ENCODE measurements around the gene ARFIP2. TPM values are rescaled to one million over a fixed set of nuclear protein-coding genes. Genes with fewer than 3 reads are reported as not detected.
A peak's percentile ranks its signal among the peaks of the same experiment; 100 is the strongest.

ARFIP2 gene
- polyA plus RNA-seq, 10 donors = 29.4 to 42.6 (median 32.8) TPM

DNA sequence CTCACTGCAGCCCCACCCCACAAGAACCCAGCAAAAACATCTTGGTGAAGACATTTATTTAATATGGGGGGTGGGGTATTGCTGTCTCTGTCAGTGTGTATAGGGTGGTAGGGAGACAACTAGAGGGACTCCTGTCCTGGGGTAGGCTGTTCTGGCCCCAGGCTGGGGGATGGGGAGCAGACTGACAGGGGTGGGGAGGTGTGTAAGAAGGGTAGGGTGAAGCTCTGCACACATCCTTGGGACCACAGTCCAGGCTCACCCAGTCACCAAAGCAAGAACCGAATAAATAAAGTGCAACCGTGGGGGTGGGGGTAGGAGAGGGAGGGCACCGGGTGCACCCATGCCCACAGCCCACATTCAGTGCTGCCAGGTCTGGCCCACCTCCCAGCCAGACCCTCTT is 32.6 kb downstream of the ARFIP2 start:
- DNase-seq = no peak

DNA sequence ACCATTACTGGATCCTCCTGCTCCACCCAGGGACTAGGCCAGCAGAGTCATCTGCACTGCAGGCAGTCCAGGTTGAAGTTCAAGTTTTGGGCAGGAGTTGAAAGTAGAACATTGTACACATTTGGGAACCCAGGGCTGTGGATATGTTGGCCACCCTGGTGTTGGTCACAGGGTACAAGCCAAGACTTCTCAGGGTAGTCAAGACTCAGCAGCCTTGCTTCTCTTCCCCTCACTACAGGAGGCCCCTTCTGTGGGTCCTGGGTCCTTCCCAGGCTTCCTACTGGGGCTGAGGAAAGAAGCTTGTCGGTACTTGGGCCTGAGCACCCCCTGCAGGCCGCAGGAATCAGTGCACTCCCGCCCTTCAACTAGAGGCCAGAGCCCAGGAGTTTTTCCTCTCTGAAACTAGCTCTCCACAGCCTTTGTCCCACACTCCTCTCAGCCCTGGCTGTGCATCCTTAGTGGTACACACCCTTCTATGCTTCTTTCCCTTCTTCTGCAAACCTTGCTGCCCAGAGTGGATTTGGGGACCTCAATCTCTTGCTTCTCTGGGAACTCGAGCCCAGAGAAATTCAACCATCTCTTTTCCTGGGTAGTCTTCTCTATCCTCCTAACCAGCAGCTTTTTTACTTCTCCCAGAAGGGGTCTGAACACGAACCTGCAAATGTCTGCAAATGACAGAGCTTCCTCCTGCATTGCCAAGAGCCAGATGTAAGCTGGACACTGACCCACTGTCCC is 37.7 kb downstream of the ARFIP2 start:
- DNase-seq = peak in 2 of 3 donors; percentile 41 to 58

DNA sequence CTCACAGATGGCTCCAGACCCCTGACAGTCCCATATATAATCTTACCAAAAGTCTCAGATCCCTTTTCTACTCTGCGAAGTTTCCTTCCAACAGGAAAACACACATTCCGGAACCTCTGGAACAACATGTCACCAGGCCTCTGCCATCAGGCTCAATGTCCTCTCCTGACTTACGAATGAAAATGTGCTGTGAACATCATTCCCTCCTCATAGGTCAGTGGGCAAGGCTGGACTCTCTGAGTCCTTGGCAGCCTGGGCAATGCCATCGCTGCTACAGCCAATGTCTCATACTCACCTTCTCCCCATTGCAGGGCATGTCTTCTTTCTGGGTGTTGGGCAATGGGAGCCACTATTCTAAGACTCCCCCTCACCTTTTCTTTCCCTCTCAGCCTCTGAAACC is 38.7 kb downstream of the ARFIP2 start:
- no peak for DNase-seq

DNA sequence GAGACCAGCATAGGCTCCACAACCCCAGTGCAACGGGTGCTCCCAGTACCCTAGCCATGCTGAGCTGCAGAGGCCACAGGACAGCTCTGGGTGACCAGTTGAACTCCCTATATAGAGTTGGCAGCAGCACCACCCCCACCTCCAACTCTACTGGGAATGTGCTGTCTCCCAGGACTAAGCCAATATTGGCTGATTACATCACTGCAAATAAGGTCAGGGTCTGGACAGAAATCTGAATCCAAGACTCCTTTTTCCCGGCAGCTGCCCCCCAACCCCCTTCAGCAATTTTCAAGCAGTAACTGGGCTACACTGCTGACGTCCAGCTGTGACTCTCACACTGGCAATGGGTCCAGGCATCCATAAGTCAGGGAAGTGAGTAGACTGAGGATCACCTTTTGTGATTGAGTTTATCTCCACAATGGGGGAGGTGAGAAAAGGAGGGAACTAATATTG is 40.2 kb downstream of the ARFIP2 start, which contains the start of gene HPX:
TSS of gene HPX (minus strand) at position 82 of the 453 bp plus-strand sequence. CDS start at position 58, 24 bp downstream.
- DNase-seq = no peak

GRCh38 chr11:6438979-6439571 is 42.1 kb downstream of the ARFIP2 start:
- peak; percentile 17 to 57 (median 26) for DNase-seq

- DNase-seq = no peak
Measured at GRCh38 chr11:6437993-6438392, 43.1 kb downstream of the ARFIP2 start.

GRCh38 chr11:6437423-6437822 is 43.7 kb downstream of the ARFIP2 start:
- no peak for DNase-seq

- DNase-seq = no peak
Measured at GRCh38 chr11:6433998-6434660, 47.0 kb downstream of the ARFIP2 start.

DNA sequence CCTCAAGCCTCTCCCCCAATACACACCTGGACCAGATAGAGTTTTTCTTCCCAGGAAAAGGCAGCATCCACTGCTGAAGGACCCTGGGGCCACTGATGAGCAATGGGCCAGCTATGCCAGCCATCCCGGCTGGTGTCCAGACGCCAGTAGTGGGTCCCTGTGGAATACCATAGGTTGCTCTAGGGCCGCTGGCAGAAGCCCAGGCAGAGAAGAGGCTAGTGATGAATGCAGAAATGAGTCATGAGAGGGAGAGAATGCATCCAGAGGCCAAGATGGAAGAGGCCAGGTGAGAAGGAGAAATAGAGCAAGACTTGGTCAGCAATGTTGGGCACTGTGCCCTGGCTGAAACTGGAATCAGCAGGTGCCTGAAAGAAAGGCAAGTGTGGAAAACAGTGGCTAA is 49.3 kb downstream of the ARFIP2 start:
- peak in 1 of 3 donors; percentile 31 for DNase-seq

- DNase-seq = no peak
Measured at GRCh38 chr11:6427516-6427915, 53.6 kb downstream of the ARFIP2 start.

Other genes starting within 250 kb of the ARFIP2 start
- gene FHIP1B, start 246.7 kb downstream of the ARFIP2 start, polyA plus RNA-seq (ENCODE audit: insufficient read length in 10 of 10) = 10 to 100 TPM; 18.5 to 39.1 (median 23.5) TPM
- under 1 TPM in 5 of 10 donors, not detected in 5; 0.11 to 0.33 (median 0.17) TPM for gene CNGA4, start 242.2 kb downstream of the ARFIP2 start, polyA plus RNA-seq (ENCODE audit: insufficient read length in 10 of 10)
- under 1 TPM in 1 of 10 donors, not detected in 9; 0.22 TPM for gene CCKBR, start 221.5 kb downstream of the ARFIP2 start, polyA plus RNA-seq (ENCODE audit: insufficient read length in 10 of 10)
- gene CAVIN3, start 160.8 kb downstream of the ARFIP2 start, polyA plus RNA-seq (ENCODE audit: insufficient read length in 10 of 10) = 10 to 100 TPM; 15.6 to 42.7 (median 27.7) TPM
- 10 to 100 TPM; 21.8 to 26.7 (median 24.5) TPM for gene SMPD1, start 90.9 kb downstream of the ARFIP2 start, polyA plus RNA-seq (ENCODE audit: insufficient read length in 10 of 10)
- 10 to 100 TPM; 27.2 to 31.7 (median 28.4) TPM for gene APBB1, start 62.2 kb downstream of the ARFIP2 start, polyA plus RNA-seq (ENCODE audit: insufficient read length in 10 of 10)
- 1 to 10 TPM in 8 of 10 donors, under 1 TPM in 2; 0.87 to 5.4 (median 1.9) TPM for gene HPX, start 40.3 kb downstream of the ARFIP2 start, polyA plus RNA-seq (ENCODE audit: insufficient read length in 10 of 10)
- gene TRIM3, start 7.4 kb downstream of the ARFIP2 start, polyA plus RNA-seq (ENCODE audit: insufficient read length in 10 of 10) = 10 to 100 TPM; 11.9 to 21.2 (median 14.1) TPM
- gene TIMM10B, start 170 bp upstream of the ARFIP2 start, polyA plus RNA-seq (ENCODE audit: insufficient read length in 10 of 10) = 10 to 100 TPM; 16.0 to 22.0 (median 18.3) TPM
- 10 to 100 TPM in 3 of 10 donors, 1 to 10 TPM in 7; 3.9 to 13.5 (median 5.8) TPM for gene DNHD1, start 15.9 kb upstream of the ARFIP2 start, polyA plus RNA-seq (ENCODE audit: insufficient read length in 10 of 10)
- gene RRP8, start 122.3 kb upstream of the ARFIP2 start, polyA plus RNA-seq (ENCODE audit: insufficient read length in 10 of 10) = 10 to 100 TPM; 16.4 to 22.6 (median 18.6) TPM
- 100 to 1,000 TPM; 135 to 163 (median 147) TPM for gene ILK, start 122.4 kb upstream of the ARFIP2 start, polyA plus RNA-seq (ENCODE audit: insufficient read length in 10 of 10)
- 100 to 1,000 TPM in 6 of 10 donors, 10 to 100 TPM in 4; 96.4 to 127 (median 108) TPM for gene TAF10, start 130.9 kb upstream of the ARFIP2 start, polyA plus RNA-seq (ENCODE audit: insufficient read length in 10 of 10)
- gene TPP1, start 138.1 kb upstream of the ARFIP2 start, polyA plus RNA-seq (ENCODE audit: insufficient read length in 10 of 10) = 10 to 100 TPM; 36.4 to 48.0 (median 40.9) TPM
- 10 to 100 TPM; 36.7 to 66.6 (median 43.7) TPM for gene DCHS1, start 174.5 kb upstream of the ARFIP2 start, polyA plus RNA-seq (ENCODE audit: insufficient read length in 10 of 10)
- 10 to 100 TPM; 54.3 to 79.9 (median 59.9) TPM for gene MRPL17, start 202.0 kb upstream of the ARFIP2 start, polyA plus RNA-seq (ENCODE audit: insufficient read length in 10 of 10)

All from muscle of back (tissue), 11 donors.